NK-92 (cell line): ENCODE data around the gene P2RX4.
A peak's percentile ranks its signal among the peaks of the same experiment; 100 is the strongest.
"Not testable (repeated sequence)": the region's sequence is repeated elsewhere in the genome, so short reads cannot be mapped to it uniquely, and the experiment has no call there.

Experiments used
- DNase-seq: peaks from one replicate; lab custom pipeline; 2025; ENCODE audit not compliant: unreplicated experiment; lab: John Stamatoyannopoulos, UW

Gene P2RX4

GRCh38 chr12:121209624-121210572 is at the start of gene P2RX4:
P2RX4 (plus strand) TSS chr12:121210129; CDS start chr12:121210165, 36 bp downstream.
- DNase-seq: peak; percentile 24

- no peak for DNase-seq
Observed at GRCh38 chr12:121162384-121162783, 47.5 kb upstream of the P2RX4 start.

- no peak for DNase-seq
Observed at GRCh38 chr12:121162985-121163384, 46.9 kb upstream of the P2RX4 start.

- not testable (repeated sequence) for DNase-seq
Observed at GRCh38 chr12:121164839-121165238, 45.1 kb upstream of the P2RX4 start.

GRCh38 chr12:121165316-121165715 is 44.6 kb upstream of the P2RX4 start:
- no peak for DNase-seq

- no peak for DNase-seq
Observed at GRCh38 chr12:121166356-121166755, 43.6 kb upstream of the P2RX4 start.

GRCh38 chr12:121167232-121167820 is 42.6 kb upstream of the P2RX4 start:
- DNase-seq: no peak

- no peak for DNase-seq
Observed at GRCh38 chr12:121167951-121168350, 42.0 kb upstream of the P2RX4 start.

- DNase-seq: no peak
Observed at GRCh38 chr12:121170151-121170550, 39.8 kb upstream of the P2RX4 start.

GRCh38 chr12:121170611-121171260 is 39.2 kb upstream of the P2RX4 start:
- DNase-seq: no peak

GRCh38 chr12:121172145-121172544 is 37.8 kb upstream of the P2RX4 start:
- DNase-seq: no peak

- DNase-seq: no peak
Observed at GRCh38 chr12:121175383-121176119, 34.4 kb upstream of the P2RX4 start.

- DNase-seq: no peak
Observed at GRCh38 chr12:121176826-121177529, 33.0 kb upstream of the P2RX4 start.

GRCh38 chr12:121181181-121181580 is 28.7 kb upstream of the P2RX4 start:
- DNase-seq: no peak

GRCh38 chr12:121182222-121182893 is 27.6 kb upstream of the P2RX4 start:
- DNase-seq: no peak

- DNase-seq: no peak
Observed at GRCh38 chr12:121184425-121184824, 25.5 kb upstream of the P2RX4 start.

GRCh38 chr12:121184984-121185889 is 24.7 kb upstream of the P2RX4 start:
- no peak for DNase-seq

- DNase-seq: no peak
Observed at GRCh38 chr12:121186826-121187225, 23.1 kb upstream of the P2RX4 start.

GRCh38 chr12:121187501-121187900 is 22.4 kb upstream of the P2RX4 start:
- DNase-seq: no peak
